CD8-positive, alpha-beta memory T cell (primary cell): ENCODE results near the gene TXNDC5. TPM values are rescaled to one million over a fixed set of nuclear protein-coding genes. Genes with fewer than 3 reads are reported as not detected.

ENCODE experiments used
- CTCF ChIA-PET: fragments of 350-600 bp; sonication (Branson Sonifier 250); formaldehyde crosslinking; loops from one replicate; lab custom pipeline; 2021; ENCODE audit warnings: antibody characterized with exemption; lab: Charles Lee
- POLR2A ChIA-PET: fragments of 350-600 bp; sonication (Branson Sonifier 250); formaldehyde crosslinking; loops from one replicate; lab custom pipeline; 2021; ENCODE audit warnings: antibody characterized with exemption; lab: Charles Lee
- DNase-seq, 5 donors: peaks; one replicate each; pipeline versions ENCODE4 v3.0.0 to v3.0.0-alpha.2; 2020 to 2022; ENCODE audit warnings: mixed read lengths in 1 of 5
- H3K27ac ChIP-seq: one replicate; pipeline ENCODE4 v1.7.0; 2013; ENCODE audit warnings: low read depth, mild to moderate bottlenecking, low read length, moderate library complexity
- H3K27me3 ChIP-seq: 2 replicates; pipeline ENCODE4 v1.7.0; 2013; ENCODE audit warnings: low read length, mild to moderate bottlenecking; ENCODE audit not compliant: insufficient read depth, poor library complexity, severe bottlenecking
- H3K36me3 ChIP-seq: 2 replicates; pipeline ENCODE4 v1.7.0; 2013; ENCODE audit warnings: mild to moderate bottlenecking, low read length, moderate library complexity; ENCODE audit not compliant: insufficient read depth
- H3K4me1 ChIP-seq: 2 replicates; pipeline ENCODE4 v1.7.0; 2013; ENCODE audit warnings: mild to moderate bottlenecking, low read length, moderate library complexity; ENCODE audit not compliant: insufficient read depth
- H3K4me3 ChIP-seq: 2 replicates; pipeline ENCODE4 v1.7.0; 2013; ENCODE audit warnings: mild to moderate bottlenecking, low read length
- H3K9me3 ChIP-seq: 2 replicates; pipeline ENCODE4 v1.7.0; 2013; ENCODE audit warnings: mild to moderate bottlenecking, low read length
- H3K27ac Mint-ChIP-seq, 8 donors: one replicate each; pipeline ENCODE4 v1.8.0; 2020 to 2021; ENCODE audit warnings: mixed read lengths in 8 of 8, mild to moderate bottlenecking in 6 of 8, inconsistent platforms in 3 of 8, moderate library complexity in 3 of 8
- H3K27me3 Mint-ChIP-seq, 2 donors: one replicate each; pipeline ENCODE4 v1.8.0; 2020 to 2021; ENCODE audit warnings: mixed read lengths in 2 of 2, mild to moderate bottlenecking in 1 of 2, moderate library complexity in 1 of 2
- H3K36me3 Mint-ChIP-seq, 3 donors: one replicate each; pipeline ENCODE4 v1.8.0; 2020 to 2021; ENCODE audit warnings: mixed read lengths in 3 of 3, inconsistent platforms in 1 of 3, mild to moderate bottlenecking in 1 of 3
- H3K4me1 Mint-ChIP-seq, 3 donors: one replicate each; pipeline ENCODE4 v1.8.0; 2020 to 2021; ENCODE audit warnings: mixed read lengths in 3 of 3, inconsistent platforms in 1 of 3, mild to moderate bottlenecking in 1 of 3
- H3K4me3 Mint-ChIP-seq, 7 donors: one replicate each; pipeline ENCODE4 v1.8.0; 2020 to 2021; ENCODE audit warnings: mixed read lengths in 7 of 7, mild to moderate bottlenecking in 6 of 7, moderate library complexity in 4 of 7, inconsistent platforms in 2 of 7
- H3K9me3 Mint-ChIP-seq, 5 donors: one replicate each; pipeline ENCODE4 v1.8.0; 2020 to 2022; ENCODE audit warnings: mixed read lengths in 5 of 5, mild to moderate bottlenecking in 3 of 5, moderate library complexity in 2 of 5, inconsistent platforms in 1 of 5
- polyA plus RNA-seq: library from polyadenylated mRNA; unstranded; fragments of 300-500 nt; fragmentation: Illumina TruSeq; gene quantifications from one replicate; pipeline ENCODE4 v1.2.3, GENCODE V29; 2021
- total RNA-seq, 2 experiments: library from RNA; stranded (reverse); gene quantifications; one replicate each; pipeline ENCODE4 v1.2.3, GENCODE V29; 2021

TXNDC5 gene
- total and polyA plus RNA-seq, 3 experiments from 2014 or later, result 34.7 to 79.8 (median 77.9) TPM

GRCh38 chr6:7865781-7866180 is 44.8 kb downstream of the TXNDC5 start:
- CTCF ChIA-PET, result no interaction called here
- H3K27ac ChIP-seq, result no peak overlapping the region
- no peaks in the 10 kb centered on the region for H3K36me3 Mint-ChIP-seq
- H3K27ac Mint-ChIP-seq, result no peak overlapping the region
- POLR2A ChIA-PET, result no interaction called here
- H3K4me3 ChIP-seq, result no peak overlapping the region
- H3K9me3 ChIP-seq, result no peaks in the 10 kb centered on the region
- H3K4me1 ChIP-seq, result no peaks in the 10 kb centered on the region
- no peak for DNase-seq
- no peaks in the 10 kb centered on the region for H3K9me3 Mint-ChIP-seq
- no peak overlapping the region for H3K4me3 Mint-ChIP-seq
- H3K4me1 Mint-ChIP-seq, result no peaks in the 10 kb centered on the region
- no peaks in the 10 kb centered on the region for H3K36me3 ChIP-seq
- H3K27me3 ChIP-seq, result no peaks in the 10 kb centered on the region
- H3K27me3 Mint-ChIP-seq, result peaks cover 0 to 6% of the 10 kb centered on the region in 2 donors

DNA sequence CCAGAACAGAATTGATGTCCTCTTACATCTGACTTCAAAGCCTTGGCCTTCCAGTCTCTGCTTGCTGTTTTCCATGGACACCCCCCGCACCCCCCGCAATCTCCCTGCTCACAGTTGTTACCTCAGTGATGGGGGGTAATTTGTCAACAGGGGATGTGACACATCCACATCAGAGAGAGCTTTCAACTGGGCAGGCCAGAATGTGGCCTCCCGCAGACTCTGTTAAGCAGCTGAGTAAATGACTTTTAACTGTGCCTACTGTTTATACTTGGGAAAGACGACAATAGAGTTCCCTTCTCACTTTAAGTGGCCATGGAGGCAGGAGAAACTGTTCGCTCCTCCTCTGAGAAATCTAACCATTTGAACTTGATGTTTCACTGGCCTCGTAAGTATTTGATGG is 51.0 kb downstream of the TXNDC5 start:
- H3K4me1 ChIP-seq, result no peaks in the 10 kb centered on the region
- H3K9me3 ChIP-seq, result no peaks in the 10 kb centered on the region
- Mint-ChIP-seq H3K9me3 (no peaks in the 10 kb centered on the region), H3K27me3 (peaks cover 2 to 16% of the 10 kb centered on the region in 2 donors), H3K36me3 (no peaks in the 10 kb centered on the region), H3K4me1 (no peaks in the 10 kb centered on the region), H3K27ac (no peak overlapping the region), H3K4me3 (no peak overlapping the region)
- H3K4me3 ChIP-seq, result no peak overlapping the region
- H3K27ac ChIP-seq, result no peak overlapping the region
- no peaks in the 10 kb centered on the region for H3K36me3 ChIP-seq
- H3K27me3 ChIP-seq, result no peaks in the 10 kb centered on the region
- DNase-seq, result no peak
- ChIA-PET CTCF (interaction anchor here (1.2 kb wide), 1 partner anchor 21 kb away, joined by 4 read pairs; no protein-coding TSS in a partner anchor), POLR2A (no interaction called here)

DNA sequence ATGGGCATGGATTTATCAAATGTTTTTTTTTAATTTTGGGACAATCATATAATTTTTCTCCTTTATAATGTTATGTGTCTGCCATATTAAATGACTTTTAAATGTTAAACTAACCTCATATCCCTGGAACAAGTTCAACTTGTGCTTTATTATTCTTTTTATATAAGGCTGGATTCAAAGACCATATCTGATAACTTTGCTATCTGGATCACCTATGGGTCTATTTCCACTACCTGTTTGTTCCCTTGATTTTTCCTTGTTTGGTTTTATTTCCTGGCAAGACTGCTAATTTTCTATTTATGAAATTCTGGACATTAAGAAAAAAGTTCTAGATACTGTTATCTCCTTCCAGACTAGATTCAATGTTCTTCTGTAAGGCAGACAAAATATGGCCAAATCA is 58.8 kb downstream of the TXNDC5 start:
- Mint-ChIP-seq H3K4me1 (no peaks in the 10 kb centered on the region), H3K27me3 (peaks cover 4% of the 10 kb centered on the region in 2 donors), H3K27ac (no peak overlapping the region), H3K4me3 (no peak overlapping the region), H3K36me3 (no peaks in the 10 kb centered on the region), H3K9me3 (peaks cover 13 to 20% (median 16%) of the 10 kb centered on the region in 5 donors)
- H3K4me1 ChIP-seq, result no peaks in the 10 kb centered on the region
- H3K9me3 ChIP-seq, result no peaks in the 10 kb centered on the region
- H3K36me3 ChIP-seq, result no peaks in the 10 kb centered on the region
- ChIA-PET CTCF (no interaction called here), POLR2A (no interaction called here)
- no peak overlapping the region for H3K27ac ChIP-seq
- H3K27me3 ChIP-seq, result peaks cover 3% of the 10 kb centered on the region
- no peak overlapping the region for H3K4me3 ChIP-seq
- DNase-seq, result no peak

DNA sequence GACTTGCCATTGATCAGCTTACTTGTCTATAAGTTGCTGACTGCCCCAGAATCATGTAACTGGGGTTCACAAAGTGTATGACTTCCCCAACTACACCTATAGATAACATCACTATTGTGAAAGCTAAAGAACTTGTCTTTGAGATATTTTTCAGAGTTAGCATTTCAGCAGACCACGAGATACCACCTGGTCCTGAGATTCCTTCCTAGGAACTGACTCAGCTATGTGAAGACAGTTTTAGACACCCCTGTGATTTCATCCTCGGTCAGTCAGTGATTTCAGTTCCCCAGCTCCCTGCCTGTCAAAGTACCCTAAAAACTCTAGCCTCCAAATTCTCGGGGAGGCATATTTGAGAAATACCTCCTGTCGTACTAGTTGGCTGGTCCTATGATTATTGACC is 62.4 kb downstream of the TXNDC5 start:
- Mint-ChIP-seq H3K27me3 (peaks cover 6 to 12% of the 10 kb centered on the region in 2 donors), H3K4me3 (no peak overlapping the region), H3K9me3 (peaks cover 13 to 20% (median 15%) of the 10 kb centered on the region in 5 donors), H3K36me3 (no peaks in the 10 kb centered on the region), H3K4me1 (no peaks in the 10 kb centered on the region), H3K27ac (no peak overlapping the region)
- Histone ChIP-seq H3K4me3 (no peak overlapping the region), H3K9me3 (no peaks in the 10 kb centered on the region), H3K27ac (no peak overlapping the region), H3K27me3 (peaks cover 3% of the 10 kb centered on the region), H3K4me1 (no peaks in the 10 kb centered on the region), H3K36me3 (no peaks in the 10 kb centered on the region)
- no peak for DNase-seq
- ChIA-PET CTCF (no interaction called here), POLR2A (no interaction called here)

- H3K36me3 Mint-ChIP-seq, result no peaks in the 10 kb centered on the region
- POLR2A ChIA-PET, result no interaction called here
- no peak for DNase-seq
- no peaks in the 10 kb centered on the region for H3K4me1 Mint-ChIP-seq
- no peak overlapping the region for H3K4me3 Mint-ChIP-seq
- peaks cover 6 to 12% of the 10 kb centered on the region in 2 donors for H3K27me3 Mint-ChIP-seq
- no peak overlapping the region for H3K4me3 ChIP-seq
- H3K9me3 Mint-ChIP-seq, result peaks cover 7 to 15% (median 8%) of the 10 kb centered on the region in 5 donors
- no peaks in the 10 kb centered on the region for H3K36me3 ChIP-seq
- CTCF ChIA-PET, result no interaction called here
- H3K9me3 ChIP-seq, result no peaks in the 10 kb centered on the region
- H3K27ac Mint-ChIP-seq, result no peak overlapping the region
- H3K27me3 ChIP-seq, result peaks cover 3% of the 10 kb centered on the region
- no peaks in the 10 kb centered on the region for H3K4me1 ChIP-seq
- H3K27ac ChIP-seq, result no peak overlapping the region
Measured at GRCh38 chr6:7846966-7847818, 63.4 kb downstream of the TXNDC5 start.

- Mint-ChIP-seq H3K27me3 (peaks cover 6 to 12% of the 10 kb centered on the region in 2 donors), H3K27ac (no peak overlapping the region), H3K36me3 (no peaks in the 10 kb centered on the region), H3K4me3 (no peak overlapping the region), H3K9me3 (no peaks in the 10 kb centered on the region), H3K4me1 (no peaks in the 10 kb centered on the region)
- ChIA-PET POLR2A (no interaction called here), CTCF (no interaction called here)
- no peaks in the 10 kb centered on the region for H3K36me3 ChIP-seq
- no peak overlapping the region for H3K27ac ChIP-seq
- H3K4me3 ChIP-seq, result no peak overlapping the region
- no peak for DNase-seq
- no peaks in the 10 kb centered on the region for H3K9me3 ChIP-seq
- no peaks in the 10 kb centered on the region for H3K4me1 ChIP-seq
- H3K27me3 ChIP-seq, result no peaks in the 10 kb centered on the region
Measured at GRCh38 chr6:7841781-7842468, 68.7 kb downstream of the TXNDC5 start.

- Histone ChIP-seq H3K4me1 (no peaks in the 10 kb centered on the region), H3K27me3 (no peaks in the 10 kb centered on the region), H3K4me3 (no peak overlapping the region), H3K36me3 (no peaks in the 10 kb centered on the region), H3K27ac (no peak overlapping the region), H3K9me3 (no peaks in the 10 kb centered on the region)
- Mint-ChIP-seq H3K36me3 (no peaks in the 10 kb centered on the region), H3K4me1 (no peaks in the 10 kb centered on the region), H3K27me3 (peaks cover 3 to 15% of the 10 kb centered on the region in 2 donors), H3K4me3 (no peak overlapping the region), H3K9me3 (no peaks in the 10 kb centered on the region), H3K27ac (no peak overlapping the region)
- POLR2A ChIA-PET, result no interaction called here
- DNase-seq, result no peak
- CTCF ChIA-PET, result no interaction called here
Measured at GRCh38 chr6:7836371-7837026, 74.1 kb downstream of the TXNDC5 start.

GRCh38 chr6:7833751-7834070 is 76.9 kb downstream of the TXNDC5 start:
- no peaks in the 10 kb centered on the region for H3K36me3 Mint-ChIP-seq
- H3K4me1 ChIP-seq, result no peaks in the 10 kb centered on the region
- H3K27ac Mint-ChIP-seq, result no peak overlapping the region
- DNase-seq, result no peak
- no peaks in the 10 kb centered on the region for H3K9me3 Mint-ChIP-seq
- no peak overlapping the region for H3K4me3 ChIP-seq
- peaks cover 4 to 19% of the 10 kb centered on the region in 2 donors for H3K27me3 Mint-ChIP-seq
- CTCF ChIA-PET, result no interaction called here
- H3K4me1 Mint-ChIP-seq, result no peaks in the 10 kb centered on the region
- no peaks in the 10 kb centered on the region for H3K9me3 ChIP-seq
- no peak overlapping the region for H3K27ac ChIP-seq
- H3K27me3 ChIP-seq, result no peaks in the 10 kb centered on the region
- POLR2A ChIA-PET, result no interaction called here
- no peak overlapping the region for H3K4me3 Mint-ChIP-seq
- no peaks in the 10 kb centered on the region for H3K36me3 ChIP-seq
